A673 (cell line): ENCODE measurements around the gene GRIN2A. TPM values are rescaled to one million over a fixed set of nuclear protein-coding genes. Genes with fewer than 3 reads are reported as not detected.

Source experiments
- BruUV-seq: library from RNA; stranded (reverse); fragments of 400-500 nt; replicated peaks from 2 replicates; lab custom pipeline; 2021; lab: Mats Ljungman, UMichigan
- CTCF ChIA-PET: fragments of 300-600 bp; sonication (Branson Sonifier 250); formaldehyde crosslinking; loops from one replicate; lab custom pipeline; 2022; ENCODE audit warnings: antibody characterized with exemption; lab: Charles Lee
- POLR2A ChIA-PET: fragments of 300-600 bp; sonication (Branson Sonifier 250); formaldehyde crosslinking; loops from one replicate; lab custom pipeline; 2022; ENCODE audit warnings: antibody characterized with exemption; ENCODE audit not compliant: low non-redundant PET; lab: Charles Lee
- DNase-seq: peaks from one replicate; pipeline ENCODE4 v3.0.0-alpha.2; 2015; ENCODE audit warnings: low spot score
- H3K27ac ChIP-seq: fragments of 200-600 bp; sonication (generic); 2 replicates; pipeline ENCODE4 v1.5.1; 2016; ENCODE audit warnings: mixed run types, low read depth, mild to moderate bottlenecking, mixed read lengths, antibody characterized with exemption, low read length; ENCODE audit not compliant: poor library complexity, severe bottlenecking
- H3K27me3 ChIP-seq: fragments of 200-600 bp; sonication (generic); replicated peaks from 2 replicates; pipeline ENCODE4 v1.6.1; 2017; ENCODE audit warnings: mixed run types, low read depth, mild to moderate bottlenecking, mixed read lengths, antibody characterized with exemption, low read length; ENCODE audit not compliant: insufficient read depth, poor library complexity
- H3K36me3 ChIP-seq: fragments of 200-600 bp; sonication (generic); 2 replicates; pipeline ENCODE4 v1.6.1; 2016; ENCODE audit warnings: mixed run types, mild to moderate bottlenecking, mixed read lengths, antibody characterized with exemption, low read length; ENCODE audit not compliant: insufficient read depth, poor library complexity, severe bottlenecking
- H3K4me1 ChIP-seq: fragments of 200-600 bp; sonication (generic); 2 replicates; pipeline ENCODE4 v1.6.1; 2017; ENCODE audit warnings: mixed run types, mild to moderate bottlenecking, mixed read lengths, antibody characterized with exemption, low read length; ENCODE audit not compliant: insufficient read depth, poor library complexity, severe bottlenecking
- H3K4me3 ChIP-seq: fragments of 200-600 bp; sonication (generic); 2 replicates; pipeline ENCODE4 v1.5.1; 2016; ENCODE audit warnings: low read depth, mixed run types, mild to moderate bottlenecking, mixed read lengths, low read length; ENCODE audit not compliant: poor library complexity, severe bottlenecking
- H3K9me3 ChIP-seq: fragments of 200-600 bp; sonication (generic); 2 replicates; pipeline ENCODE4 v1.6.1; 2016; ENCODE audit warnings: mixed run types, low read depth, mild to moderate bottlenecking, mixed read lengths, antibody characterized with exemption, low read length; ENCODE audit not compliant: poor library complexity, severe bottlenecking
- EZH2 ChIP-seq: fragments of 200-600 bp; sonication (generic); IDR thresholded peaks from 2 replicates; pipeline ENCODE4 v1.6.1; 2017; ENCODE audit warnings: borderline replicate concordance, low read depth, mild to moderate bottlenecking, mixed read lengths, antibody characterized with exemption, low read length; ENCODE audit not compliant: poor library complexity, severe bottlenecking
- intact Hi-C: fragments of 100-400 bp; cut with micrococcal nuclease; formaldehyde crosslinking; loops from one replicate; pipeline ENCODE4 v1.10.0; 2022; ENCODE audit not compliant: unreplicated experiment
- total RNA-seq: library from RNA; stranded (reverse); gene quantifications from 2 replicates; pipeline ENCODE4 v1.2.3, GENCODE V29; 2021
- TF ChIP-seq, protein P1 (sequence below): fragments of 300-800, 200-600 bp; sonication (generic); conservative IDR thresholded peaks from 2 replicates; pipeline ENCODE4 v1.5.1; 2017; ENCODE audit warnings: low read depth, mild to moderate bottlenecking, antibody characterized with exemption, low read length, moderate library complexity, mixed read lengths

Gene GRIN2A
- total RNA-seq, 1 experiment from 2014 or later: 1.2 TPM

- H3K27ac ChIP-seq: no peak overlapping the region
- H3K36me3 ChIP-seq: no peaks in the 10 kb centered on the region
- no peaks in the 10 kb centered on the region for H3K9me3 ChIP-seq
- peaks cover 4% of the 10 kb centered on the region for H3K27me3 ChIP-seq
- BruUV-seq: no TSS peak
- no peaks in the 10 kb centered on the region for H3K4me1 ChIP-seq
- POLR2A ChIA-PET: no interaction called here
- intact Hi-C loops: no loop called here
- CTCF ChIA-PET: no interaction called here
- no peak overlapping the region for H3K4me3 ChIP-seq
- no peak for DNase-seq
- no peak for TF ChIP-seq EZH2
- TF ChIP-seq, protein P1, sequence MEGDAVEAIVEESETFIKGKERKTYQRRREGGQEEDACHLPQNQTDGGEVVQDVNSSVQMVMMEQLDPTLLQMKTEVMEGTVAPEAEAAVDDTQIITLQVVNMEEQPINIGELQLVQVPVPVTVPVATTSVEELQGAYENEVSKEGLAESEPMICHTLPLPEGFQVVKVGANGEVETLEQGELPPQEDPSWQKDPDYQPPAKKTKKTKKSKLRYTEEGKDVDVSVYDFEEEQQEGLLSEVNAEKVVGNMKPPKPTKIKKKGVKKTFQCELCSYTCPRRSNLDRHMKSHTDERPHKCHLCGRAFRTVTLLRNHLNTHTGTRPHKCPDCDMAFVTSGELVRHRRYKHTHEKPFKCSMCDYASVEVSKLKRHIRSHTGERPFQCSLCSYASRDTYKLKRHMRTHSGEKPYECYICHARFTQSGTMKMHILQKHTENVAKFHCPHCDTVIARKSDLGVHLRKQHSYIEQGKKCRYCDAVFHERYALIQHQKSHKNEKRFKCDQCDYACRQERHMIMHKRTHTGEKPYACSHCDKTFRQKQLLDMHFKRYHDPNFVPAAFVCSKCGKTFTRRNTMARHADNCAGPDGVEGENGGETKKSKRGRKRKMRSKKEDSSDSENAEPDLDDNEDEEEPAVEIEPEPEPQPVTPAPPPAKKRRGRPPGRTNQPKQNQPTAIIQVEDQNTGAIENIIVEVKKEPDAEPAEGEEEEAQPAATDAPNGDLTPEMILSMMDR: no peak
Measured at GRCh38 chr16:9867176-9867575, 315.1 kb downstream of the GRIN2A start.

DNA sequence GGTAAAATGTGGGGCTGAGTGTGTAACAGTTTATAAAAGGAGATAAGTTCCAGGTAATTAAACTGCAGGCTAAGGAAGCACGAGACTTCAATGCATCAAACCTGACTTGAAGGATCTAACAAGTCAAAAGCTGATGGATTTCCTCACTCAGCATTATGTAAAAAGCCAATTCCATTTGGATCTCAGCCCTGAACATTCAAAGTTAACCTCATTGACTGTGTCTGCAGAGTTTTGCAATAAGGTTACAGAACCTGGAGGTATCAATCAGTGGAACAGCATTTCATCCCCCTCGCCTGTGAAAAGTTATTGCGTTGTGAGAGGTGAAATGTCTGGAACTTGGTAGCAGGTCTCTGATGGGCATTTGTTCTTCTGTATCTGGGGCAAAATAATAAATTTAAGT, 317.8 kb downstream of the GRIN2A start:
- Histone ChIP-seq H3K27me3 (peaks cover 5% of the 10 kb centered on the region), H3K4me3 (no peak overlapping the region), H3K9me3 (no peaks in the 10 kb centered on the region), H3K27ac (no peak overlapping the region), H3K36me3 (no peaks in the 10 kb centered on the region), H3K4me1 (no peaks in the 10 kb centered on the region)
- no peak for DNase-seq
- no TSS peak for BruUV-seq
- TF ChIP-seq, protein P1: no peak
- no peak for TF ChIP-seq EZH2
- intact Hi-C loops: no loop called here
- ChIA-PET CTCF (no interaction called here), POLR2A (no interaction called here)

- POLR2A ChIA-PET: no interaction called here
Measured at GRCh38 chr16:9862327-9862726, 319.9 kb downstream of the GRIN2A start.

More at GRCh38 chr16:9862327-9862726, 319.9 kb downstream of the GRIN2A start:
- Histone ChIP-seq H3K27ac (no peak overlapping the region), H3K27me3 (peaks cover 5% of the 10 kb centered on the region), H3K9me3 (no peaks in the 10 kb centered on the region), H3K4me3 (no peak overlapping the region), H3K36me3 (no peaks in the 10 kb centered on the region), H3K4me1 (no peaks in the 10 kb centered on the region)
- no peak for DNase-seq
- CTCF ChIA-PET: no interaction called here
- BruUV-seq: no TSS peak
- TF ChIP-seq, protein P1: no peak
- TF ChIP-seq EZH2: no peak
- intact Hi-C loops: no loop called here
